ENCODE measurements around the gene XPR1.

The XPR1 gene

DNA sequence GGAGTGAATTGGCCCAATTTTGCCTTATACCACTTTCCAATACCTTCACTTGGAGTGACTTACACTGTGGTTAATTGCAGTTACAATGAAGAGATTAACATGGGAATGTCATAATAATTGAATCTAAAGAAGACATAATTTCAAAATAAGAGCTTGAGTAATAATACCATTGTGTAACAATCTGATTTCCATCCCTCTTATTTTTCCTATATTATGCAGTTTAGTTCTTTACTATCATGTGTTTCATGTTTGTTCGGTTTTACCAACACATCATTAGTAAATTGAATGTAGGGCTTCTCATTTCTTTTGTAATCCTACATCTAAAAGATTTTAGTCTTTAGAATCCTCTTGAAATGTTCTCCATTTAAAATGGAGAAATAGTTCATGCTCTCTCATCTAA lies 19.2 kb upstream of the XPR1 start:
- no peak for TF ChIP-seq CTCF (IDR thresholded peaks at IDR 0.05; ENCODE audit: control insufficient read depth, insufficient read depth, low read depth, low read length, missing control alignments)
- DNase-seq (ENCODE audit: low read depth): no peak
- no peak overlapping the region for H3K4me3 ChIP-seq (ENCODE audit: control insufficient read depth, low read depth, low read length)

DNA sequence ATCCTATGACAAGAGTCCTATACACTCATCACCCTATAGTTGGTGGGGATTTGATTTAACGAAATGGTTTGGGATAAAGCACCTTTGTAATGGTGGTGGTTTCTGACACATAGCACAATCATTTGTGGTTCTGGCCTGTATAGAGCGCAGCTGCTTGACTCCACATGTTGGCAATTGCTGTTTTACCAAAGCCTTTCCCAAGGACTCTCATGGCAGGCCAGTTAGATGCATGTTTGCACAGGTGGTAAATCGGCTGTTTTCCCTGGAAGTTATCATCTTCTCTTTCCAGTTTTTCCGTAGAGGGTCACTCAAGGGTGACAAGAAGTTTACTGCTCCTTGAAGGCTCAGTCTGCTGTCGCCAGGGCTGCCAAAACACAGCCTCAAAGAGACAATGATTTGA lies 17.1 kb upstream of the XPR1 start:
- no peak for DNase-seq (ENCODE audit: low read depth)
- no peak overlapping the region for H3K4me3 ChIP-seq (ENCODE audit: control insufficient read depth, low read depth, low read length)
- TF ChIP-seq CTCF (IDR thresholded peaks at IDR 0.05; ENCODE audit: control insufficient read depth, insufficient read depth, low read depth, low read length, missing control alignments): no peak

DNA sequence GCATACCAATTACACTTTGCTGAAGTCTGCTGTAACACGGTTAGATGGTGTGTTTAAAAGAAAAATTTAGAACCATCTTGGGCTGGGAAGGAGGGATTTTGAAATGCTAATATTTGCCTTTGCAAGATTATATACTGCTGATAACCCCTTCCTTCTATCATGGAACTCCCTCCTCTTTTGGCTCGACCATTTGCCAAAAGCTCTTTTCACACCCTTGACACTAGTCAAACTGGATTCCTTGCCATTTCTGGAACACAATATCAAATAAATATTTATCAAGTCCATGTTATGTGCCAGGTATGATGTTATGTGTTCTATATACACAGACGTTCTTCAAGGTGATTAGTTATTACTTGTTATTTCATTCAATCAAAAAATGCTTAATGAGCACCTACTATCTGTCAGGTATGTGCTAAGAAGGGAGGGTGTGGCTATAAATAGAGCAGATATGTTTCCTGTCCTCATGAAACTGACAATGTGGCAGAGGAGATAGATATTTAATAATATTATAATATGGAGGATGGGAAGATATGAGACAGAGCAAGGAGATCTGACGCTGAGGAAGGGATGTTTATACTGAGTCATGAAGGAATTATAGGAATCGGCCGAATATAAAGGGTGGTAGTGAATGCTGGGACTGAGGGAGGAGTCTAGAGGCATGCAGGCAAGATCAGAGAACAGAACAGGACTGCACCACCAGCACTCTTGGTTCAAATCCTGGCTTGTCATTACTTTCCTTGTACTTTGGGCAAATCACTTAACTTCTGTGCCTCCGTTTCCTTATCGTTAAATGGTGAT lies 16.1 kb upstream of the XPR1 start:
- no peak overlapping the region for H3K4me3 ChIP-seq (ENCODE audit: control insufficient read depth, low read depth, low read length)
- no peak for TF ChIP-seq CTCF (IDR thresholded peaks at IDR 0.05; ENCODE audit: control insufficient read depth, insufficient read depth, low read depth, low read length, missing control alignments)
- no peak for DNase-seq (ENCODE audit: low read depth)

GRCh38 chr1:180616439-180616838 lies 15.4 kb upstream of the XPR1 start:
- H3K4me3 ChIP-seq (ENCODE audit: control insufficient read depth, low read depth, low read length): no peak overlapping the region
- no peak for TF ChIP-seq CTCF (IDR thresholded peaks at IDR 0.05; ENCODE audit: control insufficient read depth, insufficient read depth, low read depth, low read length, missing control alignments)
- DNase-seq (ENCODE audit: low read depth): no peak

GRCh38 chr1:180617774-180618395 lies 13.9 kb upstream of the XPR1 start:
- no peak for TF ChIP-seq CTCF (IDR thresholded peaks at IDR 0.05; ENCODE audit: control insufficient read depth, insufficient read depth, low read depth, low read length, missing control alignments)
- DNase-seq (ENCODE audit: low read depth): no peak
- H3K4me3 ChIP-seq (ENCODE audit: control insufficient read depth, low read depth, low read length): no peak overlapping the region

DNA sequence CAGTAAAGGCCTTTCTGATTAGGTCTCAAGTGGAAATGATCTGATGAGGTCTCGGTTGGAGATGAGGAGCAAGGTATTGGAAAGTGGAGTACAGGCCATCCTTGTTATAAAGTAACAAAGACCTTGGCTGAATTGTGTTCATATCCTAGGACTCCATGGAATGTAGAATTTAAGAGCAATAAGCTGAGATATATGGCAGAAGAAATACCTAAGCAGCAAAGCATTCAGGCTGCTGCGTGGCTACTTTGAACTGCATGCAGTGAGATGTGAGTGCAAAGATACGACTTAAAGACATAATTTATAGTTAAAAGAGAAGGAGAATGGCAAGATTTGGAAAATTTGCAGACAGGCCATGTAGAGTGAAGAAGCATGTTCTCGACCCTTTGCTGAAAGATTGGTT lies 11.2 kb upstream of the XPR1 start:
- TF ChIP-seq CTCF (IDR thresholded peaks at IDR 0.05; ENCODE audit: control insufficient read depth, insufficient read depth, low read depth, low read length, missing control alignments): no peak
- no peak for DNase-seq (ENCODE audit: low read depth)
- no peak overlapping the region for H3K4me3 ChIP-seq (ENCODE audit: control insufficient read depth, low read depth, low read length)
